ENCODE measurements around the gene ATP11A. TPM values are rescaled to one million over a fixed set of nuclear protein-coding genes. Genes with fewer than 3 reads are reported as not detected.

Gene ATP11A
- total and polyA plus RNA-seq, 11 donors: 20.5 to 146 (median 91.2) TPM

GRCh38 chr13:112902669-112903068 is 212.8 kb downstream of the ATP11A start:
- no peaks in the 10 kb centered on the region for H3K4me1 ChIP-seq
- no peak for ATAC-seq
- intact Hi-C loops (cut with DNase I): no loop called here
- no peak overlapping the region for H3K27ac ChIP-seq
- TF ChIP-seq, protein P1, sequence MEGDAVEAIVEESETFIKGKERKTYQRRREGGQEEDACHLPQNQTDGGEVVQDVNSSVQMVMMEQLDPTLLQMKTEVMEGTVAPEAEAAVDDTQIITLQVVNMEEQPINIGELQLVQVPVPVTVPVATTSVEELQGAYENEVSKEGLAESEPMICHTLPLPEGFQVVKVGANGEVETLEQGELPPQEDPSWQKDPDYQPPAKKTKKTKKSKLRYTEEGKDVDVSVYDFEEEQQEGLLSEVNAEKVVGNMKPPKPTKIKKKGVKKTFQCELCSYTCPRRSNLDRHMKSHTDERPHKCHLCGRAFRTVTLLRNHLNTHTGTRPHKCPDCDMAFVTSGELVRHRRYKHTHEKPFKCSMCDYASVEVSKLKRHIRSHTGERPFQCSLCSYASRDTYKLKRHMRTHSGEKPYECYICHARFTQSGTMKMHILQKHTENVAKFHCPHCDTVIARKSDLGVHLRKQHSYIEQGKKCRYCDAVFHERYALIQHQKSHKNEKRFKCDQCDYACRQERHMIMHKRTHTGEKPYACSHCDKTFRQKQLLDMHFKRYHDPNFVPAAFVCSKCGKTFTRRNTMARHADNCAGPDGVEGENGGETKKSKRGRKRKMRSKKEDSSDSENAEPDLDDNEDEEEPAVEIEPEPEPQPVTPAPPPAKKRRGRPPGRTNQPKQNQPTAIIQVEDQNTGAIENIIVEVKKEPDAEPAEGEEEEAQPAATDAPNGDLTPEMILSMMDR (IDR thresholded peaks at IDR 0.05): no peak
- peaks cover 0 to 2% (median 0%) of the 10 kb centered on the region in 9 donors for H3K27me3 ChIP-seq
- H3K36me3 ChIP-seq: no peaks in the 10 kb centered on the region
- no peak overlapping the region for H3K4me3 ChIP-seq
- 83 to 96% (median 93%) methylated on average over 2 of the region's 2 CpGs for WGBS, 4 donors
- H3K9me3 ChIP-seq: peaks cover 0 to 17% (median 0%) of the 10 kb centered on the region in 12 donors
- no peak for DNase-seq

DNA sequence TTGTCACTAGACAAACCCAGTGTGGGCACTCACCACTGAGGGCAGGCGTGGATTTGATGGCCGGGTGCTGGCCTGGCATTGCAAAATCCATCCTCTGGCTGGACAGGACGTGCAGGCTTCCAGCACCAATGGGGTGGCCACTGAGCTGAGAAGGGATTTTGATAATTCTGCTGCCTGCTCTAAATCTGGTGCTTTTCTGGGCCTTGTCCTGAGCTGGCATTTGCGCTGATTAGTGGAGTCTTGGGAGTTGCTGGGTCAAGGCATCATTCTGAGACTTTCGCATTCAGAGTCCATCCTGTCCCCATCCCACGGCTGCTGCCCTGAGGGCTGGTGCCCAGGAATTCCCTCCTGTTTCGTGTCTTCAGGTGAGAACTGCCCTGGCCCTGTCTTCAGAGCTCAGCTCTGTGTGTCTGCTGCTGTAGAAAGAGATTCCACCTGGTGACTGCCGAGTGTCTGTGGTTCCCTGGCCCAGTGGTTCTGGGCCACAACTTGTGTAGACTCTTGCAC is 213.3 kb downstream of the ATP11A start:
- ATAC-seq: no peak
- WGBS, 4 donors: 93 to 97% (median 96%) methylated on average over 5 to 8 of the region's 8 CpGs
- H3K27me3 ChIP-seq: peaks cover 0 to 6% (median 0%) of the 10 kb centered on the region in 9 donors
- H3K9me3 ChIP-seq: peaks cover 0 to 17% (median 0%) of the 10 kb centered on the region in 12 donors
- H3K4me3 ChIP-seq: no peak overlapping the region
- H3K27ac ChIP-seq: no peak overlapping the region
- DNase-seq: no peak
- no peaks in the 10 kb centered on the region for H3K4me1 ChIP-seq
- no peaks in the 10 kb centered on the region for H3K36me3 ChIP-seq
- TF ChIP-seq, protein P1 (IDR thresholded peaks at IDR 0.05): no peak
- no peak for TF ChIP-seq POLR2A (IDR thresholded peaks at IDR 0.05)
- intact Hi-C loops (cut with DNase I): no loop called here

DNA sequence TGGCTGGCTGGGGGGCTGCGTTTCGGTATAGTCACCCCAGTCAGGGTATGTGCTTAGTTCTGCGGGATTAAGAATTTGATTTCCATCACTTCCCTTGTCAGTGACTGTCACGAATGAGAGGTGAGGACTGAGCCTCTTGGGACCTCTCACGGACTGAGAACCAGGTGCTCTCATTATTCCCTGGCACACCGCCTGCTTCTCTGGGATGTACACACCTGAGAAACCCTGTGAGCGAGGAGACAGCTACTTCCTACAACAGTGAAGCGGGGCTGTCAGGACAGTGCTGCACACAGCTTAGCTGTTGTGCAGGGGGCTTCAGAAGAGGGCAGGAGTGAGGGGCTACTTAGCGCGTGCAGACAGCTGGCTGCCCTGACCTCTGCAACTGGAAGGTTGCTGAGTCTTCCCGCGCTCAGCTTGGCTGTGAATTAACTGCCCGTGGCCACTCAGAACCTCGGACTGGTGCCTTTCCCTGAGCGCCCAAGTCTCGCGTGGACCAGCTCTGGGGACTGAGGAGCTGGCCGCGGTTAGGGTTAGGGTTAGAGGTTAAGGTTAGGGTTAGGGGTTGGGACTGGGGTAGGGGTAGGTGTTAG is 213.9 kb downstream of the ATP11A start:
- H3K9me3 ChIP-seq: peaks cover 0 to 17% (median 0%) of the 10 kb centered on the region in 12 donors
- H3K27me3 ChIP-seq: peaks cover 0 to 7% (median 0%) of the 10 kb centered on the region in 9 donors
- no peaks in the 10 kb centered on the region for H3K4me1 ChIP-seq
- H3K4me3 ChIP-seq: no peak overlapping the region
- no peaks in the 10 kb centered on the region for H3K36me3 ChIP-seq
- H3K27ac ChIP-seq: no peak overlapping the region
- DNase-seq: no peak
- no peak for ATAC-seq
- 92 to 96% (median 96%) methylated on average over 13 to 19 of the region's 19 CpGs for WGBS, 4 donors
- no peak for TF ChIP-seq POLR2A (IDR thresholded peaks at IDR 0.05)
- TF ChIP-seq, protein P1 (IDR thresholded peaks at IDR 0.05): no peak
- intact Hi-C loops (cut with DNase I): no loop called here

DNA sequence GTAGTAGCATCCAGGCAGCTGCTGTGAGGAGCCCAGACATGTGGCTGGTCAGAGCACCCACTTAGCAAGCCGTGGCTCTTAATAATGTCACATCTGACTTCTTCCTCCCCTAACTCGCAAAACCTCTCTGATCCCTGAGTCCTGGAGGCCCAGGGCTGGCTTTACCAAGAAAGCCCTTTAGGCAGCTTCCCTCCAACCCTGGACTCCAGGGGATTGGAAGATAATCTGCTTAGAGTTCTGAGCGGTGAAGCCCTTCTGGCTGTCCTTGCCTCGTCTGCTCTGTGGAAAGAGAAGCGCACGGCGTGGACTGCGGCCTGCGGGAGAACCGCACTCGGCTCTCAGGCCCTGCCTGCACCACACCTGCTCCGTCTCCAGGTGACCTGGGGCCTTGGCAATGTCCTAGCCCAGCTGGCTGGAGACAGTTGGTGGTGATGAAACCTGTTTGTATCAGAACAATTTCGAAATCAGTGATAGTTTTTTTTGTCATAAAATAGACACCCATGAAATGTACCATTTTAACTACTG is 214.7 kb downstream of the ATP11A start:
- 93 to 97% (median 96%) methylated on average over 9 to 13 of the region's 13 CpGs for WGBS, 4 donors
- no peaks in the 10 kb centered on the region for H3K4me1 ChIP-seq
- H3K9me3 ChIP-seq: peaks cover 0 to 17% (median 0%) of the 10 kb centered on the region in 12 donors
- peaks cover 0 to 7% (median 0%) of the 10 kb centered on the region in 9 donors for H3K27me3 ChIP-seq
- no peak overlapping the region for H3K27ac ChIP-seq
- H3K36me3 ChIP-seq: no peaks in the 10 kb centered on the region
- intact Hi-C loops (cut with DNase I): no loop called here
- H3K4me3 ChIP-seq: no peak overlapping the region
- DNase-seq: no peak
- ATAC-seq: no peak
- TF ChIP-seq, protein P1 (IDR thresholded peaks at IDR 0.05): no peak
- TF ChIP-seq POLR2A (IDR thresholded peaks at IDR 0.05): no peak
